Activated T-cell treated with anti-CD3 and anti-CD28 coated beads, Interleukin-2, amount 50 U/mL, for 24 hours (primary cell): ENCODE results near the gene LCTL.
"Not testable (repeated sequence)": the region's sequence is repeated elsewhere in the genome, so short reads cannot be mapped to it uniquely, and the experiment has no call there.

Experiments
- DNase-seq: peaks from one replicate; pipeline ENCODE4 v3.0.0-alpha.2; 2020
- H3K27ac Mint-ChIP-seq: 2 replicates; pipeline ENCODE4 v1.8.0; 2020; ENCODE audit warnings: mild to moderate bottlenecking, mixed read lengths
- H3K27me3 Mint-ChIP-seq: 2 replicates; pipeline ENCODE4 v1.8.0; 2020; ENCODE audit warnings: mixed read lengths
- H3K36me3 Mint-ChIP-seq: 2 replicates; pipeline ENCODE4 v1.8.0; 2020; ENCODE audit warnings: low read depth, mixed read lengths
- H3K4me1 Mint-ChIP-seq: 2 replicates; pipeline ENCODE4 v1.8.0; 2020; ENCODE audit warnings: low read depth, mixed read lengths
- H3K4me3 Mint-ChIP-seq: 2 replicates; pipeline ENCODE4 v1.8.0; 2020; ENCODE audit warnings: mild to moderate bottlenecking, moderate library complexity, mixed read lengths
- H3K9me3 Mint-ChIP-seq: 2 replicates; pipeline ENCODE4 v1.8.0; 2020; ENCODE audit warnings: mixed read lengths

The LCTL gene

GRCh38 chr15:66595931-66596545 is 30.2 kb upstream of the LCTL start:
- H3K4me1 Mint-ChIP-seq = peaks cover 7% of the 10 kb centered on the region
- no peak overlapping the region for H3K27ac Mint-ChIP-seq
- no peak overlapping the region for H3K4me3 Mint-ChIP-seq
- no peaks in the 10 kb centered on the region for H3K9me3 Mint-ChIP-seq
- no peaks in the 10 kb centered on the region for H3K27me3 Mint-ChIP-seq
- no peaks in the 10 kb centered on the region for H3K36me3 Mint-ChIP-seq
- no peak for DNase-seq

DNA sequence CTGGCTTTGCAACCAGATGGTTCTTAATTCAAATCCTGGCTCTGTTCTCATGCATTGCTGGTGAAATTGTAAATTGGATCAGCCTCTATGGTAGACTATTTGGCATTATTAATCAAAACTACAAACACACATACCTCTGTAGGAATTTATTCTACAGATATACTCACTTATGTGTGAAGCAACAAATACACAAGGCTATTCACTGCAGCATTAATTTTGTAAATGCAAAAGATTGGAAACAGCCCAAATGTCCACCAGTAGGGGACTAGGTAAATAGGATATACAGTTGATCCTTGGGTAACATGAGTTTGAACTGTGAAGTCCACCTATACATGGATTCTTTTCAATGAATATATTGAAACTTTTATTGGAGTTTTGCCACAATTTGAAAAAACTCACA is 29.5 kb upstream of the LCTL start:
- H3K4me3 Mint-ChIP-seq = no peak overlapping the region
- H3K27ac Mint-ChIP-seq = no peak overlapping the region
- H3K27me3 Mint-ChIP-seq = no peaks in the 10 kb centered on the region
- no peak for DNase-seq
- no peaks in the 10 kb centered on the region for H3K9me3 Mint-ChIP-seq
- no peaks in the 10 kb centered on the region for H3K36me3 Mint-ChIP-seq
- peaks cover 7% of the 10 kb centered on the region for H3K4me1 Mint-ChIP-seq

- H3K4me1 Mint-ChIP-seq = peaks cover 7% of the 10 kb centered on the region
- H3K36me3 Mint-ChIP-seq = no peaks in the 10 kb centered on the region
- H3K4me3 Mint-ChIP-seq = no peak overlapping the region
- H3K27ac Mint-ChIP-seq = no peak overlapping the region
- H3K9me3 Mint-ChIP-seq = no peaks in the 10 kb centered on the region
- DNase-seq = no peak
- no peaks in the 10 kb centered on the region for H3K27me3 Mint-ChIP-seq
Observed at GRCh38 chr15:66594836-66595235, 29.0 kb upstream of the LCTL start.

DNA sequence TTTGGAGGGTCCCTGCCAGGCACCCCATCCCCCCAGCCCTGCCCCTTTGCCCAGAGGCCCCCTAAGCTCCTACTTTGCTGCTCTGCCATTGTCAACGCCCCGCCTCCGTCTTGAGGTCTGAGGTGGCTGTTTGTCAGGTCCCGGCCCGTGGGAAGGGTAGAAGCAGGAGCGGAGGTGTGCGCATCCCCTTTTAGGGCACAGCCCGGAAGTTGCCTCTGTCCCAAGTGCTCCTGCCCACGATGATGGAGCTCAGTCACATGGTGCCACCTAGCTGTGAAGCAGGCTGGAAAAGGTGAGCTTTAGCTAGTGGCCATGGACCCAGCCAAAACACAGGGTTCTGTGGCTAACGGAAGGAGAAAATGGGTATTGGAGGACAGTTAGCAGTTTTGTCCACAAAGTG is 28.5 kb upstream of the LCTL start:
- Mint-ChIP-seq H3K4me3 (no peak overlapping the region), H3K9me3 (no peaks in the 10 kb centered on the region), H3K27ac (no peak overlapping the region), H3K36me3 (no peaks in the 10 kb centered on the region), H3K4me1 (peaks cover 7% of the 10 kb centered on the region), H3K27me3 (no peaks in the 10 kb centered on the region)
- DNase-seq = no peak

- no peak for DNase-seq
- peaks cover 4% of the 10 kb centered on the region for H3K4me1 Mint-ChIP-seq
- no peak overlapping the region for H3K4me3 Mint-ChIP-seq
- no peaks in the 10 kb centered on the region for H3K9me3 Mint-ChIP-seq
- H3K27me3 Mint-ChIP-seq = peaks cover 2% of the 10 kb centered on the region
- H3K27ac Mint-ChIP-seq = no peak overlapping the region
- no peaks in the 10 kb centered on the region for H3K36me3 Mint-ChIP-seq
Observed at GRCh38 chr15:66593219-66593780, 27.5 kb upstream of the LCTL start.

DNA sequence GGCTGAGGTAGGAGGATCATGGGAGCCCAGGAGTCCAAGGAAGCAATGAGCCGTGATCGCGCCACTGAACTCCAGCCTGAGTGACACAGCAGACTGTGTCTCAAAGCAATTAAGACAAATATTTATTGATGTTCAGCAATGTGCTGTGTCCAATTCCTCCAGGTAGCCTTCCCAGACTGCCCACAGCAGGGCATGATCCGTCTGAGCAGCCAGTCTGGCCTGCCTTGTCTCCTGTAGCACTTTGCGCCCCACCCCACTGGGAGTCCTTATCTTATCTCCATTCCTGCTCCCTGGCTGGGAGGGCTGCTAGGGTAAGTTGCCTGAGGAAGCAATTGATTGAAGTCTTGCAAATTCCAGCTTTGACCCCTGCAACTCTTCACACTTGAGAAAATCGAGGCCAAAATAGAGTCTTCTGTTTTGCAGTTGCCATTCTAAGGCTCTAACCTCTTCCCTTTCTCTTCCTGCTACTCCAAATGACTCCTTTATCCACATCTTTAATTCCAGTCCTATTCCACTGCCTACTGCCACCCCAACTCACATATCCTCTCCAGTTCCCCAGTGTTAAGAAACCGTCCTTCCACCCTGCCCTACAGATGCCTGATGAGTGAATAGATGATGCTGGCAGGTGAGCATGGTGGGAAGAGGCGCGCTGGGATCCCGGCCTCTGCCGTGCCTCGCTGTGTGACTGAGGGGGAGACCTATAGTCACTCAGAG is 26.9 kb upstream of the LCTL start:
- no peak overlapping the region for H3K4me3 Mint-ChIP-seq
- H3K27ac Mint-ChIP-seq = no peak overlapping the region
- no peak for DNase-seq
- H3K36me3 Mint-ChIP-seq = no peaks in the 10 kb centered on the region
- H3K4me1 Mint-ChIP-seq = no peaks in the 10 kb centered on the region
- peaks cover 8% of the 10 kb centered on the region for H3K27me3 Mint-ChIP-seq
- H3K9me3 Mint-ChIP-seq = no peaks in the 10 kb centered on the region

DNA sequence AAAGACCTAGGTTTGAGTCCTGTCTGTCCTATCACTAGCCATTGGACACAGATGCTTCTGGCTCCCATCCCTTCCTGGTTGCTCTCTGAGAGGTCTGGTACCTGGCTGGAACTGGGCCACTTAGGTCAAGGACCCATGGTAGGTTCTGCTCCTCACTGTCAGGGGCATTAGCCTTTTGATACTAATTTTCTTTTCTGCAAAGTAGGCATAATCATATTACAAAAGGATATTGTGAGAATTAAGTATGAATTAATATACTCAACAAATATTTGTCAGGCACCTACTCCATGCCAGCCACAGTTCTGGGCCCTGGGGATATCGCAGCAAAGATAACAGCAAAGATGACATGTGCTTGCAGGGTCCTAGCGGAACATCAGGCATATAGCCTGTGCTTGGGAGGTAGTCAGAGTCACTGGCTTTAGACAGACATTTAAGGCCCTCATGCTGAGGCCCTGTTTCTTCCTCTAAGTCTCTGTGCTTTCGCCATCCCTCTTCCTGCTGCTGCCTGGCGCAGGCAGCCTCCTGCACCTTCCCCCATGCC is 25.6 kb upstream of the LCTL start:
- DNase-seq = no peak
- Mint-ChIP-seq H3K36me3 (no peaks in the 10 kb centered on the region), H3K27me3 (peaks cover 10% of the 10 kb centered on the region), H3K27ac (no peak overlapping the region), H3K4me3 (no peak overlapping the region), H3K9me3 (no peaks in the 10 kb centered on the region), H3K4me1 (no peaks in the 10 kb centered on the region)

- DNase-seq = no peak
- no peak overlapping the region for H3K27ac Mint-ChIP-seq
- H3K4me3 Mint-ChIP-seq = no peak overlapping the region
- H3K9me3 Mint-ChIP-seq = no peaks in the 10 kb centered on the region
- H3K27me3 Mint-ChIP-seq = peaks cover 17% of the 10 kb centered on the region
- no peaks in the 10 kb centered on the region for H3K4me1 Mint-ChIP-seq
- H3K36me3 Mint-ChIP-seq = no peaks in the 10 kb centered on the region
Observed at GRCh38 chr15:66590435-66590834, 24.6 kb upstream of the LCTL start.

DNA sequence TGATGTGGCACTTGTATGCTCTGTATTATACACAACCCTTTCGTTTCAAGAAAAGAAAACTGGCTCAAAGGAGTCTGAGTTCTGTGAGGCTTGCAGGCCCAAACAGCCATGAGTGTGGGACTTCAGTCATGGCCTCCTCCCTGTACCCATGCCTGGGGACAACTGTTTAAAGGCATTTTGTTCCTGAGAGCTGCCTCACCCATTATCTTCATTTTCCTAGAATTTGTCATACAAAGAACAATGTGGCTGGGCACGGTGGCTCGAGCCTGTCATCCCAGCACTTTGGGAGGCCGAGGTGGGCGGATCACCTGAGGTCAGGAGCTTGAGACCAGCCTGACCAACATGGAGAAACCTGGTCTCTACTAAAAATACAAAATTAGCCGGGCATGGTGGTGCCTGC is 23.6 kb upstream of the LCTL start:
- H3K4me1 Mint-ChIP-seq = not testable (repeated sequence)

DNA sequence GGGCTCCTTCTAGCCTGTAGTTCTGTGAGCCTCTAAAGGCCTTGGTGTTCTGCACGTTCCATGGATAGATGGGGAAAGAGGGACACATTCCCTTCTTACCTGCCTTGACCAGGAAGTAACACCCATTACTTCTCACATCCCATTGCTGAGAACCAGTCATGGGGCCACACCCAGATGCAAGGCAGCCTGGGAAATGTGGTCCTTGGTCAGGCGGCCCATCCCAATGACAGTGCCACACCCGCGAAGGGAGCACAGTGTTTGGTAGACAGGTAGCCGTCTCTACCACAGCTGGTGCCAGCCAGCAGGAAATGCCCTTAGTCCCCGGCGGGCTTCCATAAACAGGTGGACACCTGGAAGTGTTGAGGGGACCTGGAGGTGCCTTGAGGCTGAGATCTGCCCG is 23.2 kb upstream of the LCTL start:
- Mint-ChIP-seq H3K27ac (no peak overlapping the region), H3K27me3 (peaks cover 17% of the 10 kb centered on the region), H3K36me3 (no peaks in the 10 kb centered on the region), H3K4me1 (no peaks in the 10 kb centered on the region), H3K4me3 (no peak overlapping the region), H3K9me3 (no peaks in the 10 kb centered on the region)
- DNase-seq = no peak

More for the DNA sequence above, 23.6 kb upstream of the LCTL start:
- DNase-seq, H3K27ac Mint-ChIP-seq, H3K4me3 Mint-ChIP-seq, H3K36me3 Mint-ChIP-seq, H3K9me3 Mint-ChIP-seq: not testable (repeated sequence)
- H3K27me3 Mint-ChIP-seq = peaks cover 17% of the 10 kb centered on the region

DNA sequence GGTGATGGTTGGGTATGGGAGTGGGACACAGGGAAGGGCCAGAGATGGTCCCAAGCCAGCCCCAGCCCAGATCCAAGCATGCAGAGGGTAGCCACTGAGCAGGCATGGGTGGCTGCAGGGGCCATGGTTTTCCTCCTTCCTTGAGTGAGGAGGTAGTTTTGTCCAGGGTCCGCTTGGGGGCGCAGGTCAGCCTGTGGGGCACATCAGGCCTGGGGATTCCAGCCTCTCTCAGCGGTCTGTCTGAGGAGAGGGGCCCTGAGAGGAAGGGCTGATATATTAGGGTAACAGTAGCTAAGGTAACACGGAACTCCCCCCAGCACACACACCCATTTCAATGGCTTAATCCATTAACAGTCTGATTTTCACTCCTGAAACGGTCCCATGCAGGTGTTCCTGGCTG is 22.7 kb upstream of the LCTL start:
- Mint-ChIP-seq H3K9me3 (no peaks in the 10 kb centered on the region), H3K27me3 (peaks cover 17% of the 10 kb centered on the region), H3K27ac (no peak overlapping the region), H3K4me1 (no peaks in the 10 kb centered on the region), H3K36me3 (no peaks in the 10 kb centered on the region), H3K4me3 (no peak overlapping the region)
- no peak for DNase-seq

GRCh38 chr15:66587749-66588148 is 22.0 kb upstream of the LCTL start:
- no peaks in the 10 kb centered on the region for H3K36me3 Mint-ChIP-seq
- H3K27me3 Mint-ChIP-seq = peaks cover 17% of the 10 kb centered on the region
- no peaks in the 10 kb centered on the region for H3K9me3 Mint-ChIP-seq
- no peaks in the 10 kb centered on the region for H3K4me1 Mint-ChIP-seq
- H3K4me3 Mint-ChIP-seq = no peak overlapping the region
- DNase-seq = no peak
- H3K27ac Mint-ChIP-seq = no peak overlapping the region

GRCh38 chr15:66587020-66587419 is 21.2 kb upstream of the LCTL start:
- Mint-ChIP-seq H3K27me3 (peaks cover 17% of the 10 kb centered on the region), H3K9me3 (no peaks in the 10 kb centered on the region), H3K4me3 (no peak overlapping the region), H3K27ac (no peak overlapping the region), H3K4me1 (no peaks in the 10 kb centered on the region), H3K36me3 (no peaks in the 10 kb centered on the region)
- no peak for DNase-seq

- Mint-ChIP-seq H3K4me1 (no peaks in the 10 kb centered on the region), H3K27ac (no peak overlapping the region)
Observed at GRCh38 chr15:66586155-66586976, 20.6 kb upstream of the LCTL start.

More at GRCh38 chr15:66586155-66586976, 20.6 kb upstream of the LCTL start:
- no peak overlapping the region for H3K4me3 Mint-ChIP-seq
- no peaks in the 10 kb centered on the region for H3K36me3 Mint-ChIP-seq
- peaks cover 17% of the 10 kb centered on the region for H3K27me3 Mint-ChIP-seq
- no peaks in the 10 kb centered on the region for H3K9me3 Mint-ChIP-seq
- no peak for DNase-seq
